HG03460 (cell line): Measurements from ENCODE around the gene GLIS2.

Experiments used
- ATAC-seq: cut with Tn5 transposase; IDR thresholded peaks from one replicate; pipeline ENCODE4 v1.9.1; 2021; ENCODE audit not compliant: unreplicated experiment

The GLIS2 gene

GRCh38 chr16:4315186-4316107 is at the start of gene GLIS2:
TSS of gene GLIS2 (plus strand) at chr16:4316067. CDS start at chr16:4332281, 16,214 bp downstream.
- no peak for ATAC-seq

- no peak for ATAC-seq
Observed at GRCh38 chr16:4266372-4266771, 49.5 kb upstream of the GLIS2 start.

- ATAC-seq, result no peak
Observed at GRCh38 chr16:4270091-4270490, 45.8 kb upstream of the GLIS2 start.

DNA sequence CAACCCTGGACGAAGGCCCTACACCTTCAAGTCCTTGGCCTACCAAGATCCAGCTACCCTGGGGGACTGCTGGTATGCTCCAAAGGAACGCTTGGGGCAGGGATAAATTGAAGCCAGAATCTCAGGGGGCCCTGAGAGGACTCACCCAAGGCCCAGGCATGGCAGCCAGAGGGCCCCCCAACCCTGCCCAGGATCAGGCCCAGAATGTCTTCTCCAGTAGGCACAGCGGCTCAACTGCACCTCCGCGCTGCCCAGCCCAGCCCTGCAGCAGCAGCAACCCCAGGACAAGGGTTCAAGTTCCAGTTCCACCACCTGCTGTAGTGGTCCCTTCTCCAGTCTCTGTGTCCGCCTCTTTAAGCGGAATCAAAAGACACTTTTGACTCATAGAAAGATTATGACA is 45.3 kb upstream of the GLIS2 start:
- ATAC-seq, result no peak

DNA sequence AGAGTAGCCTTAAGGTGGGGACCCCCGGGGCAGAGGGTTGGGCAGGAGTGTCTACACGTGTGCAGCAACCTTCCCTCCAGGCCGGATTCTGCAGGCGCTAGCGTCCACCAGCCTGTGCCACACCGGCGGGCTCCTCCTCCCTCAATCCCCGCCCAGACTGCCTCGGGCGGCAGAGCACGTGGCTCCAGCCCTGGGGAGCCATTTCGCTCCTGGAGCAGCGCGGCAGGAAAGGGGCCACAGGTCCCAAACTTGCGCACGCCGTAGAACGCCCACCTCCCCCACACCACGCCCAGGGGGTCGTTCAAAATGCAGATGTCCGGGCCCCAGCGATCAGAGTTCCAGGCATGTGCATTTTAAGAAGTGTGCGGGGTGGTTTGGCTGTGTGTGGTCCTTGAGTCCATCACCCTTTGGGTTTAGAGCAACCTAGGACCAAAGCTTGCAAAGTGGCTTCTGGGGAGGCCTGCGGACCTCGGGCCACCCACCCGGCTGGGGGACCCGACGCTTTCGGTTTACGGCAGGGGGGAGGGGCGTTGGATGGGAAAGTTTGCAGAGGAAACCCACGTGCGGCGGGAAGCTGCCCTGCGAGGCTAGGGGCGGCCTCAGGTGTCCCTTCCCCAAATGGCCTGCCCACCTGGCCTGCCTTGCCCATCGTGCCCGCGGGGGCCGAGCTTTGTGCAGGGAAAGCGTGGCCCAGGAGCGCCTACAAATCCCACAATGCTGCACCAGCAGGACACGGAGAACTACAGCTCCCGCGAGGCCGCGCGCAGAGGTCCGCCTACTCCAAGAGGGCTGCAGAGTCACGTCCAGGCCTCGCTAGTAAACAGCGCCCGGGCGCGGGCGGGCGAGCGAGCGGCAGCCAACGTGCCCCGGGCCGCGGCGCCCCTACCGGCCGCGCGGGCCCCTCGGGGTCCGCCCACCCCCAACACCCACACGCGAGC is 44.4 kb upstream of the GLIS2 start:
- peak; percentile 69 for ATAC-seq

GRCh38 chr16:4272114-4272956 is 43.5 kb upstream of the GLIS2 start:
- peak; percentile 7 for ATAC-seq

- ATAC-seq, result no peak
Observed at GRCh38 chr16:4273858-4274311, 42.0 kb upstream of the GLIS2 start.

DNA sequence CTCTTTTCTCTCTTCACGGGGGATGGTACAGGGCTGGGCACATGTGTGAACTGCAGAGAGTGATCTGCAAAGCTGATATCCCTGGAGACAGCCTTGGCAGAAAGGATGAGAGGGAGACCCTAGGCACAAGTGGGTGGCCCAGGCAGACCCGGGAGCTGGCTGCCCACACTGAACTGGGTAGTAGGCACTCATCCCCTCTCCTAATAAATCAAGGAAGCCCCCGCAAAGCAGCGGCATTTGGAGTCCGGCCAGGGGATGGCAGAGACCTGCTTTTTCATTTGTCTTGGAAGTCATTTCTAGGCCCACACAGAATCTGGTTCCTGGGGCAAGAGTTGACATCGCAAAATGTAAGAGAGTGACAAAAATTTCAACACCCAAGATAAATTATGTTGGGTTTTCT is 40.0 kb upstream of the GLIS2 start:
- ATAC-seq, result no peak

- no peak for ATAC-seq
Observed at GRCh38 chr16:4277987-4278513, 37.8 kb upstream of the GLIS2 start.

GRCh38 chr16:4280625-4281024 is 35.2 kb upstream of the GLIS2 start:
- no peak for ATAC-seq

DNA sequence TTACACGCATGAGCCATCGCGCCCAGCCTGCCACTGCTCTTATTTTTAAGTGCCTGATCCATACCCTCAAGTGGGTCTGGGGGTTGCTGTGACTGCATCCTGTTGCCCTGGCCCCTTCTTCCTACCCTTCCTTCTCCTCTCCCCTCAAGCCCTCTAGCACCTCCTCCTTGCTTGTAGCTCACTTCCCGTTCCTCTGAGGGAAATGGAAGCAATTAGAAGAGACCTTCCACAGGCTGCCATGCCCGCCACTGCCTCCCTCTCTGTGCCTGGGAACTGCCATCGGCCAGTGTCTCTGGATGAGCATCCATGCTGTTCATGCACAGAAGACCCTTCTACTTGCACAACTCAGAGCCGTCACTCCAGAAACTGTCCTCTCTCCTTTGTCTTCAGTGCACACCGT is 32.4 kb upstream of the GLIS2 start:
- no peak for ATAC-seq

DNA sequence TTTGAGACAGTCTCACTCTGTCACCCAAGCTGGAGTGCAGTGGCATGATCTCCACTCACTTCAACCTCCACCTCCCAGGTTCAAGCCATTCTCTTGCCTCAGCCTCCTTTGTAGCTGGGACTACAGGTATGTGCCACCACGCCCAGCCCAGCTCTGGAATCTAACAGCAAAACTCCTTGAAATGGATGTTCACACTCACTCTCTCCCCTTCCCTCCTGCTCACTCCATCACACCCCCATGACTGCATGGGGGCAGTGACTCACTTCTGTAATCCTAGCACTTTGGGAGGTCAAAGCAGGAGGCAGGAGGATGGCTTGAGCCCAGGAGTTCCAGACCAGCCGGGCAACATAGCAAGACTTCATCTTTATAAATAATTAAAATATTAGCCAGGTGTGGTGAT is 31.9 kb upstream of the GLIS2 start:
- ATAC-seq, result no peak

GRCh38 chr16:4285167-4285566 is 30.7 kb upstream of the GLIS2 start:
- no peak for ATAC-seq

GRCh38 chr16:4288148-4288921 is 27.5 kb upstream of the GLIS2 start:
- ATAC-seq, result no peak

DNA sequence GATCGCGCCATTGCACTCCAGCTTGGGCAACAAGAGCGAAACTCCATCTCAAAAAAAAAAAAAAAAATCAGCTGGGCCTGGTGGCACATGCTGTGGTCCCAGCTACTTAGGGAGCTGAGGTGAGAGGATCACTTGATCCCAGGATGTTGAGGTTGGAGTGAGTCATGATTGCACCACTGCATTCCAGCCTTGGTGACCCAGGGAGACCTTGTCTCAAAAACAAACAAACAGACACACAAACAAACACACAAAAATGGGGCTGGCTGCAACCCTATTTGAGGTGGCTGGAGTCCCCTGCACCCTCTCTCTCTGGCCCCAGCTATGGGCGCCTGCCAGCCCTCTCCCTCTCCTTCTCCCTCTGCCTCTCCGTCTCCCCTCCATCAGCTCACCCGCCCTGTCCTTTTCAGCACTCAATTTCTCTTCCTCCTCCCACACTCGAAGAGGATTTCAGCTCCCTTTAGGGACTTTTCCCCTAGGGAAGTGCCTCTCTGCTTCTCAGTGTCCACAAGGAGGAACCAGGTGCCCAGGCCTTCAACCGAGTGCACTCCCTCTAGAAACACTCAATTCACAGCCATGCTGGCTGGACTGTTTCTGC is 25.5 kb upstream of the GLIS2 start:
- ATAC-seq, result no peak

GRCh38 chr16:4291699-4292098 is 24.2 kb upstream of the GLIS2 start:
- no peak for ATAC-seq

GRCh38 chr16:4293181-4293716 is 22.6 kb upstream of the GLIS2 start:
- ATAC-seq, result no peak

- no peak for ATAC-seq
Observed at GRCh38 chr16:4293822-4294457, 21.9 kb upstream of the GLIS2 start.

DNA sequence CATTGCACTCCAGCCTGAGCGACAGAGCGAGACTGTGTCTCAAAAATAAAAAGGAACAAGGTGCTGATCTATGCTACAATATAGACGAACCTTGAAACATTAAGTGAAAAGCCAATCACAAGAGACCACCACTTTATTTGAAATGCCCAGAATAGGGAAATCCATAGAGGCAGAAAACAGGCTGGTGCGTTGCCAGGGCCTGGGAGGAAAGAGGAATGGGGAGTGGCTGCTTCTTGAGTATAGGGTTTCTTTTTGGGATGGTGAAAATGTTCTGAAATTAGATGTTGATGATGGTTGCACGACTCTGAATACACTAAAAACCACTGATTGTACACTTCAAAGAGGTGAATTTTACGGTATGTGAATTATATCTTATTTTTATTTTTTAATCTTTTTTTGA is 20.3 kb upstream of the GLIS2 start:
- no peak for ATAC-seq
